Activated CD8-positive, alpha-beta T cell treated with anti-CD3 and anti-CD28 coated beads, Interleukin-2, amount 10 ng/mL, durations not matched to agents 7 days and 5 days (primary cell): ENCODE measurements around the gene MYH7. TPM values are rescaled to one million over a fixed set of nuclear protein-coding genes. Genes with fewer than 3 reads are reported as not detected.
"Not testable (repeated sequence)": the region's sequence is repeated elsewhere in the genome, so short reads cannot be mapped to it uniquely, and the experiment has no call there.

Experiments
- ATAC-seq: fragments of 150-1000 bp; cut with Tn5 transposase; one replicate; pipeline ENCODE4 v1.10.0; 2021; ENCODE audit warnings: moderate library complexity
- CTCF ChIA-PET: fragments of 350-600 bp; sonication (Branson Sonifier 250); formaldehyde crosslinking; loops from one replicate; lab custom pipeline; 2021; ENCODE audit warnings: antibody characterized with exemption; lab: Charles Lee
- POLR2A ChIA-PET: fragments of 350-600 bp; sonication (Branson Sonifier 250); formaldehyde crosslinking; loops from one replicate; lab custom pipeline; 2021; ENCODE audit warnings: antibody characterized with exemption; lab: Charles Lee
- DNase-seq: peaks from one replicate; pipeline ENCODE4 v3.0.0-alpha.2; 2020
- H3K27ac Mint-ChIP-seq: one replicate; pipeline ENCODE4 v1.8.0; 2021; ENCODE audit warnings: mild to moderate bottlenecking, mixed read lengths
- H3K27me3 Mint-ChIP-seq: one replicate; pipeline ENCODE4 v1.8.0; 2021; ENCODE audit warnings: low read depth, mixed read lengths
- H3K36me3 Mint-ChIP-seq: one replicate; pipeline ENCODE4 v1.8.0; 2021; ENCODE audit warnings: low read depth, mixed read lengths
- H3K4me1 Mint-ChIP-seq: one replicate; pipeline ENCODE4 v1.8.0; 2021; ENCODE audit warnings: low read depth, mixed read lengths
- H3K4me3 Mint-ChIP-seq: one replicate; pipeline ENCODE4 v1.8.0; 2021; ENCODE audit warnings: mild to moderate bottlenecking, mixed read lengths
- H3K9me3 Mint-ChIP-seq: one replicate; pipeline ENCODE4 v1.8.0; 2022; ENCODE audit warnings: mixed read lengths; ENCODE audit not compliant: insufficient read depth
- total RNA-seq, 2 experiments: library from RNA; stranded (reverse); gene quantifications; one replicate each; pipeline ENCODE4 v1.2.3, GENCODE V29; 2021

The MYH7 gene
- total RNA-seq, 2 experiments from 2014 or later = not detected

DNA sequence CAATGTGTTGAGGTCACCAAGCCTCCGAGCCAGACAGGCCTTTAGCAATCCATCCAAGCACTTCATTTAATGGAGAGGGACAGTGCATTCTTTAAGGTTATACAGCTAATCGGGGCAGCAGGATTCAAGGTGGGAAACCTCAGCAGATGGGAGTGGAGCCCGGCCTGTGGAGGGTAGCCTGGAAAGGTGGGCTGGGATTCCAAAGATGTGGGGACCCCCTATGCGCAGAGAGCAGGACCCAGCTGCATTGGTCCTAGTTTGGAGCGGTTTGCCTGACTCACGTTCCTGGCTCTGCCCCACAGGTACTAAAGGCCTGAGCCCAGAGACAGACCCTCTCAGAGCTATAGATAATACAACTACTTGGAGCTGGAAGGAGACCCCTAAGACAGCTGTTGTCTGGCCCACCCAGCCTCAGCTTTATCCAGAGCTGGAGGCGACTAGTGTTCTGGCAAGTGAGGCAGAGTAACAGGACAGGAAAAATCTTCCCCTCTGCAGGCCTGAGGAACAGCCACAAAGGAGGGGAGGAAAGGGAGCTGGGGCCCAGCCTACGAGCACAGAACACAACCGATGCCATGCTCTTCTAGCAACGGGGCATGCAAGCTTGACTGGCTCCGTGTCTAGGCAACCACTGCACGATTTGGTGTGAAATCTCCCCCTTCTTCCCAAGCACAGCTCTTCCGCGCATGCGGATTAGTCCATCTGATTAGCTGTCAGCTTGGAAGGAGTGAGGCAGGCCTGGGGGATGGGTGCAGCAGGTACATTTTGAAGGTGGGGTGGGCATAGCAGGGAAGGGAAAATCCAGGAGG, 1.1 kb upstream of the MYH7 start:
- Mint-ChIP-seq H3K27me3 (no peaks in the 10 kb centered on the region), H3K4me3 (no peak overlapping the region), H3K27ac (no peak overlapping the region), H3K9me3 (no peaks in the 10 kb centered on the region), H3K36me3 (no peaks in the 10 kb centered on the region), H3K4me1 (no peaks in the 10 kb centered on the region)
- ATAC-seq (no peak), DNase-seq (no peak)
- CTCF ChIA-PET = no interaction called here
- POLR2A ChIA-PET = no interaction called here

DNA sequence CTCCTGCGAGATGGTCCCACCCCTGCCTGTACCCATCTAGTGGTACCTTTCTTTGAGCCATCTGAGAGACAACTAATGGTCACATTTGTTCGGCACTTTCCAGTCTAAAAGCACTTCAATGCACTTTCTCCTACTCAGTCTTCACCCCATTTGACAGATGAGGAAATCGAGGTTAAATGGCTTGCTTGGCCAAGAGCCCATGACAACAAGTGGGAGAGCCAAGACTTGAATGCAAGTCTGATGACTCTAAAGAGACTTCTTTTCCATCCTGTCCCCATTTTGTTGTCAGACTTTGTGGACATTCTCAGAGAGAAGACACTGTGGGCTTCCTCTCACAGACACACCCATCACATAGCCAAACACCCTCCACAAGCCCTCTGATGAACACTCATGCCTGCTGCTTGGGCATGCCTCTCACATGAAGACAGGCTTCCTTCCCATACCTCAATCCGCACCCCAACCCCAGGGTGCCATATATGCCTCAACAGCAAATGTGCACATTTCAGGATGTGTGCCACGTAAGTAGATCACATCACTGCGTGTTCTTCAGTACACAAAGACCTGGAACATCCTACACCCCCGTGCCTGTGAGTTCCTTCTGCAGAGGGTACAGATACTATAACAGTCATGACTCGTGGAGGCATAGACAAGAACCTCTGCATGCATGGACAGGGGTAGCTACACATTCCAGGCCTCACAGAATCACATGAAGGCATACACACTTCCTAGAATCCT, 805 bp downstream of the MYH7 start:
- CTCF ChIA-PET = no interaction called here
- no peak overlapping the region for H3K27ac Mint-ChIP-seq

DNA sequence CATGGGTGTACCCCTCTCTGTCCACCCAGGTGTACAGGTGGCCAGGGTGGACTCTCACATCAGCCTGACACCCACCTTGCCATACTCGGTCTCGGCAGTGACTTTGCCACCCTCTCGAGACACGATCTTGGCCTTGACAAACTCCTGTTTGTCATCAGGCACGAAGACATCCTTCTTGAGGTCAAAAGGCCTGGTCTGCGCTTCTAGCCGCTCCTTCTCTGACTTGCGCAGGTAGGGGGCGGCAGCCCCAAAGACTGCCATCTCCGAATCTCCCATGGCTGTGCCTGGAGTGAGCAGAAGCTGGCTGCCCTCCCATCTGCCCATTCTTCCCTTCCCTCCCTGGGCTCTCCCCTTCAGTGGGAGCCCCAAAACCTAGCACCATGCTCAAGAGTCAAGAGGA, 2.0 kb downstream of the MYH7 start:
- CTCF ChIA-PET = no interaction called here

More for the DNA sequence above, 805 bp downstream of the MYH7 start:
- H3K4me3 Mint-ChIP-seq = no peak overlapping the region
- H3K27me3 Mint-ChIP-seq = no peaks in the 10 kb centered on the region
- H3K4me1 Mint-ChIP-seq = no peaks in the 10 kb centered on the region
- ATAC-seq = no peak
- no peaks in the 10 kb centered on the region for H3K9me3 Mint-ChIP-seq
- DNase-seq = no peak
- POLR2A ChIA-PET = no interaction called here
- no peaks in the 10 kb centered on the region for H3K36me3 Mint-ChIP-seq

DNA sequence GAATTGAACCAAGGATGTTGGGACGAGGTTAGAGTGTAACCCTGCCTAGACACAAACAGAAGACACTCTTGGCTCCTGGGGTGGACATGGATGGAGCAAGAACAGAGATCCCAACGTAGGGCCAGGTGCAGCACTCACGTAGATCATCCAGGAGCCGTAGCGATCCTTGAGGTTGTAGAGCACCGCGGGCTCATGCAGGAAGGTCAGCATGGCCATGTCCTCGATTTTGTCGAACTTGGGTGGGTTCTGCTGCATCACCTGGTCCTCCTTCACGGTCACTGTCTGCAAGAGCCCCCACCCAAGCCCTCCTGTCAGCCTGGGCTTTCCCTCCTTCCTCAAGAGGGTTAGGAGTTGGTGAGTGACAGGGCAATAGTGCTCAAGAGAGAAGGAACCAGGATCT, 2.5 kb downstream of the MYH7 start:
- DNase-seq (no peak), ATAC-seq (no peak)
- no peaks in the 10 kb centered on the region for H3K9me3 Mint-ChIP-seq
- POLR2A ChIA-PET = no interaction called here
- H3K4me3 Mint-ChIP-seq = no peak overlapping the region
- no peaks in the 10 kb centered on the region for H3K36me3 Mint-ChIP-seq
- no peak overlapping the region for H3K27ac Mint-ChIP-seq
- H3K27me3 Mint-ChIP-seq = no peaks in the 10 kb centered on the region
- no peaks in the 10 kb centered on the region for H3K4me1 Mint-ChIP-seq
- CTCF ChIA-PET = no interaction called here

More for the DNA sequence above, 2.0 kb downstream of the MYH7 start:
- POLR2A ChIA-PET = no interaction called here
- no peak for ATAC-seq
- no peaks in the 10 kb centered on the region for H3K27me3 Mint-ChIP-seq
- no peaks in the 10 kb centered on the region for H3K9me3 Mint-ChIP-seq
- DNase-seq = no peak
- H3K27ac Mint-ChIP-seq = no peak overlapping the region
- H3K36me3 Mint-ChIP-seq = no peaks in the 10 kb centered on the region
- H3K4me3 Mint-ChIP-seq = no peak overlapping the region
- no peaks in the 10 kb centered on the region for H3K4me1 Mint-ChIP-seq

DNA sequence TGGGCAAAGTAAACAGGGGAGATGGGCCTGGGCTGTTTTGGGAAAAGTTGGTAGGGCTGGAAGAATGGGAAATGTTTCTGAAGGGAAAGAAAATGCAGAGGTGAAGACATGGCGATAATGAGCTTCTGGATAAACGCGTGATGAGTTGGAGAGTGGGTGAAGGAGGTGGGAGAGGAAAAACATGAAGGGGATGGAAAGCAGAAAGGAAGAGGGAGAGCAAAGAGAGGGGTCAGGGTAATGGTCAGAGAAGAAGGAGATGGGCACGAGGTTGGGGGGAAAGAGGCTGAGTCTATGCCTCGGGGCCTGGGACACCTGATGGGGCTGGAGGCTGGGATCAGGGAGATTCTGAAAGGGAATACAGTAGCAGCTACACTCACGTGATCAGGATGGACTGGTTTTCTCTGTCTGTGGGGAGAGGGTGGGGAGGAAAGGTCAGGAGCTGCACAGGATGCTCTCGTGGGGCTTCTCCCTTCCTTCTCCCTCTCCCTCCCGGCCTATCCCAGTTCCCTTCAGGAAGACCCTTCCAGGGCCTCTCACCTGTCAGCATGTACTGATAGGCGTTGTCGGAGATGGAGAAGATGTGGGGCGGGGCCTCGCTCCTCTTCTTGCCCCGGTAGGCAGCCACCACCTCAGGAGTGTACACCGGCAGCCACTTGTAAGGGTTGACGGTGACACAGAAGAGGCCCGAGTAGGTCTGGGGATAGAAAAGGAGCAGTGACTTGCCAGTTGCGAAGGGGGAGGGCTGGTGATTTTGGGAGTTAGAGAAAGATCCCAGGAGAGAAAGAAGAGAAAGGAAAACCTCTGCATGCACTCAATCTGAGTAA, 3.1 kb downstream of the MYH7 start:
- no peak for ATAC-seq
- CTCF ChIA-PET = no interaction called here
- no peak for DNase-seq
- H3K9me3 Mint-ChIP-seq = no peaks in the 10 kb centered on the region
- H3K27me3 Mint-ChIP-seq = no peaks in the 10 kb centered on the region
- H3K4me1 Mint-ChIP-seq = no peaks in the 10 kb centered on the region
- no peak overlapping the region for H3K4me3 Mint-ChIP-seq
- POLR2A ChIA-PET = no interaction called here
- no peak overlapping the region for H3K27ac Mint-ChIP-seq
- no peaks in the 10 kb centered on the region for H3K36me3 Mint-ChIP-seq

DNA sequence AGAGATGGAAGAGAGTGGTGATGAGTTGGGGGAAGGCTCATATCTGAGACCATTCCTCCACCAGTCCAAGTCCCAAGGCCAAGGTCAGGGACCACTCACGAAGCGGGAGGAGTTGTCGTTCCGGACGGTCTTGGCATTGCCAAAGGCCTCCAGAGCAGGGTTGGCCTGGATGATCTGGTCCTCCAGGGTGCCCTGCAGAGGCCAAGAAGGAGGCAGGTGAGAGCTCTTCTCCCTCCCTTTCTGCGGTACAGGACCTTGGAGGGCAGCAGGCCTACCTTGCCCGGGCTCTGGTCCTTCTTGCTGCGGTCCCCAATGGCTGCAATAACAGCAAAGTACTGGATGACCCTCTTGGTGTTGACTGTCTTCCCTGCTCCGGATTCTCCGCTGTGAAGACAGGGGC, 4.0 kb downstream of the MYH7 start:
- H3K27me3 Mint-ChIP-seq = no peaks in the 10 kb centered on the region
- no peaks in the 10 kb centered on the region for H3K36me3 Mint-ChIP-seq
- ChIA-PET CTCF (no interaction called here), POLR2A (interaction anchor here (0.6 kb wide), 1 partner anchor 8 kb away, joined by 3 read pairs; no protein-coding TSS in a partner anchor)
- DNase-seq (no peak), ATAC-seq (no peak)
- no peak overlapping the region for H3K4me3 Mint-ChIP-seq
- H3K4me1 Mint-ChIP-seq = no peaks in the 10 kb centered on the region
- H3K9me3 Mint-ChIP-seq = no peaks in the 10 kb centered on the region
- no peak overlapping the region for H3K27ac Mint-ChIP-seq

DNA sequence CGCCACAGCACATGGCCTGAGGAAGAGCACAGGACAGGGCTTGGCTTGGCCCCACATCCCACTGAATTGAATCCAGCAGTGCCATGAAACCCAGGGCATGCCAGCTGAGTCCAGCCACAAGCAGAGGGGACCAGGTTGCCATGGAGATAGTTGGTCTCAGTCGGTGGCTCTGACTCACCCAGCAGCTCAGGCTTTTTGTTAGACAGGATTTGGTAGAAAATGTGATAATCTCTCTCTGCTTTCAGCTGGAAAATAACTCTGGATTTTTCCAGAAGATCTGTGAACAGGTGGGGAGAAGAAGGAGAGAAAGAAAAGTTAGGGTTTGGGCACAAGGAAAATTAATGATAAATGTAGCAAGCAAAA, 4.8 kb downstream of the MYH7 start:
- Mint-ChIP-seq H3K4me3 (no peak overlapping the region), H3K36me3 (no peaks in the 10 kb centered on the region), H3K27ac (no peak overlapping the region), H3K9me3 (no peaks in the 10 kb centered on the region), H3K4me1 (peaks cover 4% of the 10 kb centered on the region), H3K27me3 (no peaks in the 10 kb centered on the region)
- DNase-seq (no peak), ATAC-seq (no peak)
- POLR2A ChIA-PET = no interaction called here
- CTCF ChIA-PET = no interaction called here

DNA sequence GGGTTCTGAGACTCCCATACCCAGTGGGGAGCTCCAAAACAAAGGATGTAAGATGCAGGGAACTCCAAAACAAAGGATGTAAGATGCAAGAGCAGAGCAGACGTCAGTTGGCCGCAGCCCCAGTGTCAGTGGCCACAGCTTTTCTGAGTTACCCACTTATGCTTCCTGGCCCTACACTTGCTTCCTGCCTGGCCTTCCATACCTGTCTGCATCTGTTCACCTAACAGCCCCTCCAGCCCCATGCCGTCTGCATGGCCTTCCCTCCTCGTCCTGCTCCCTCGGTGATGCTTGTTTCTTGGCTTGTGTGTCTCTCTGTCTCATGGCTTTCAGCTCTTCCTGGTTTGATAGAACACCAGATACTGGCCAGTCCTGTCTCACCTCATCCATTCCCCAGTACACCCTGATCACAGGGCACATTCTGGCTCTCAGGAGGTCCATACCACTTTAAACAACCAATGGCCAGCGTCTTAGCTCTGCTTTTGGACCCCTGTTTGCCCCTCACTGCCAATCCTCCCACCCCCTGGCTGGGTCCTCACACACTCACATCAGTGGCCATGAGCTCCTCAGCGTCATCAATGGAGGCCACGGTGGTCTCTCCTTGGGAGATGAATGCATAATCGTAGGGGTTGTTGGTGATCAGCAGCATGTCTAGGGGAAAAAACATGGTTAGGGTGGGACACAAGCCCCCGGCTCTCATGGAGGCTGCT, 5.3 kb downstream of the MYH7 start:
- ChIA-PET POLR2A (no interaction called here), CTCF (interaction anchor here (0.9 kb wide), 1 partner anchor 50 kb away, joined by 3 read pairs; no protein-coding TSS in a partner anchor)
- Mint-ChIP-seq H3K4me1 (peaks cover 4% of the 10 kb centered on the region), H3K27ac (no peak overlapping the region), H3K36me3 (no peaks in the 10 kb centered on the region), H3K4me3 (no peak overlapping the region), H3K9me3 (no peaks in the 10 kb centered on the region), H3K27me3 (no peaks in the 10 kb centered on the region)
- no peak for DNase-seq
- no peak for ATAC-seq

DNA sequence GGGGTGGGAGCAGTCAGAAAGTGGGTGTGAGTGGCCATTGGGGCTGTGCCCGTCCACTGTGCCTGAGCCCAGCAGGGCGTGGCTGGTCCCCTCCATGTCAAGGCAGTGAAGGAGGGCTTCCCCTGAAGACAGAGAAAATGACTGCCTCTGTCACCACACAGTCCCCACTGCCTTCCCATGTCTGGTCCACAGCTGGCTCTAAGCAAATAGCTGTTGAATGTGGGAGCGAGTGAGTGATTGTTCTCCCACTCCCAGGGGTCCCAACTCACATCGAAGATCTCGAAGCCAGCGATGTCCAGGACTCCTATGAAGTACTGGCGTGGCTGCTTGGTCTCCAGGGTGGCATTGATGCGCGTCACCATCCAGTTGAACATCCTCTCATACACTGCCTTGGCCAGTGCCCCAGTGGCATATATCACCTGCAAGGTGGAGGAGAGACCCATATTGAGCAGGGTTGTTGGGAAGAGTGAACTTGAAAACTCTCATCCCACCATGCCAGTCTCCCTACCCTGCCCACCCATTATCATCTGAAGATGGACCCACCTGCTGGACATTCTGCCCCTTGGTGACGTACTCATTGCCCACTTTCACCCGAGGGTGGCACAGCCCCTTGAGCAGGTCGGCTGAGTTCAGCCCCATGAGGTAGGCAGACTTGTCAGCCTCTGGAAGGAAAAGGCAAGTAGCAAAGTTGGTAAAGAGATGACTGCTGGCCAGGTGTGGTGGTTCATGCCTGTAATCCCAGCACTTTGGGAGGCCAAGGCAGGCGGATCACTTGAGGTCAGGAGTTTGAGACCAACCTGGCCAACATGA, 6.6 kb downstream of the MYH7 start:
- Mint-ChIP-seq H3K36me3 (no peaks in the 10 kb centered on the region), H3K4me3 (no peak overlapping the region), H3K27me3 (no peaks in the 10 kb centered on the region), H3K4me1 (peaks cover 4% of the 10 kb centered on the region), H3K27ac (no peak overlapping the region), H3K9me3 (no peaks in the 10 kb centered on the region)
- DNase-seq (no peak), ATAC-seq (no peak)
- POLR2A ChIA-PET = no interaction called here
- CTCF ChIA-PET = no interaction called here

DNA sequence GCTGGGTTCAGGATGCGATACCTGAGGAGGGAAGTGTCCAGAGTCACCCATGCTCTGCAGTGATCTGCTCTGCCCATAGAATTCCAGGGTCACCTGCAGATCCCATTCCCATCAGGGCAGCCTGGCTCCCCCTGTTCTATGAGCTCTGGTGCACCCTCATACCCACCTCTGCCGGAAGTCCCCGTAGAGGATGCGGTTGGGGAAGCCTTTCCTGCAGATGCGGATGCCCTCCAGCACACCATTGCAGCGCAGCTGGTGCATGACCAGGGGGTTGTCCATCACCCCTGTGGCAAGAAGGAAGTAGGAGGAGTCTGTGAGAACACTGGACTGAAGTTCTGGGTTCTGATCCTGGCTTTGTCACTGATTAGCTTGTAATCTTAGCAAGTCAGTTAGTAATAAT, 9.7 kb downstream of the MYH7 start:
- H3K36me3 Mint-ChIP-seq, ATAC-seq, CTCF ChIA-PET, DNase-seq, H3K27ac Mint-ChIP-seq, H3K9me3 Mint-ChIP-seq, H3K27me3 Mint-ChIP-seq, H3K4me3 Mint-ChIP-seq: not testable (repeated sequence)
- H3K4me1 Mint-ChIP-seq = peaks cover 18% of the 10 kb centered on the region
- POLR2A ChIA-PET = interaction anchor here (1.1 kb wide), 1 partner anchor 13 kb away, joined by 4 read pairs; no protein-coding TSS in a partner anchor

DNA sequence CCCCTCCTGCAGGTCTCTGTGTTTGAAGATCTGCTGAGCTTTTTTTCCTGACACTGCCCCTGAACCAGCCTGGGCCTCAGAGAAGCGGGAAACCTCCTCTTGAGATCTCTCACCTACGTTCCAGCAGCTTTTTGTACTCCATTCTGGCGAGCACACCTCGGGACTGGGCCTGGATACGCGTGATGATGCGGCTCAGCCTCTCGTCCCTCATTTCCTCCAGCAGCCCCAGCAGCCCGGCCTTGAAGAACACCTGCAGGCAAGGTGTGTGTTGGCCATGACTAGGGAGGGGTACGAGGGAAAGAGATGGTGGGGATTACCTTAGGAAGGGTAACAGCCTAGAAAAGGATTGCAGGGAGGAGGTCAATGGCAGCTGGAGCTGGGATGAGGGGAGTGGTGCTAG, 10.3 kb downstream of the MYH7 start:
- Mint-ChIP-seq H3K27ac (no peak overlapping the region), H3K4me3 (no peak overlapping the region), H3K27me3 (no peaks in the 10 kb centered on the region), H3K4me1 (peaks cover 18% of the 10 kb centered on the region), H3K9me3 (no peaks in the 10 kb centered on the region), H3K36me3 (no peaks in the 10 kb centered on the region)
- DNase-seq (no peak), ATAC-seq (no peak)
- CTCF ChIA-PET = no interaction called here
- POLR2A ChIA-PET = interaction anchor here (1.1 kb wide), 1 partner anchor 13 kb away, joined by 4 read pairs; no protein-coding TSS in a partner anchor
